H7 (cell line): Measurements from ENCODE around the gene KLF4. TPM values are rescaled to one million over a fixed set of nuclear protein-coding genes. Genes with fewer than 3 reads are reported as not detected.

Experiments used
- DNase-seq: peaks from one replicate; pipeline ENCODE4 v3.0.0; 2012
- H3K27me3 ChIP-seq: 2 replicates; pipeline ENCODE4 v1.6.0; 2011; ENCODE audit warnings: mild to moderate bottlenecking, low read length; ENCODE audit not compliant: control insufficient read depth, insufficient read depth
- H3K36me3 ChIP-seq: replicated peaks from 2 replicates; pipeline ENCODE4 v1.5.1; 2011; ENCODE audit warnings: low read length; ENCODE audit not compliant: control insufficient read depth, insufficient read depth
- H3K4me3 ChIP-seq: 2 replicates; pipeline ENCODE4 v1.5.1; 2011; ENCODE audit warnings: low read depth, mild to moderate bottlenecking, control low read depth, low read length, moderate library complexity; ENCODE audit not compliant: insufficient read depth
- total RNA-seq: library from RNA; depleted of rRNA; stranded (reverse); fragments of >200 nt; shearing (Covaris generic); gene quantifications from 2 replicates; pipeline ENCODE4 v1.2.3, GENCODE V29; 2014

KLF4 gene
- total RNA-seq, 1 experiment from 2014 or later, result 1.8 TPM

GRCh38 chr9:107478805-107479204, 10.8 kb downstream of the KLF4 start:
- no peak overlapping the region for H3K4me3 ChIP-seq
- DNase-seq, result no peak

GRCh38 chr9:107474124-107474523, 15.4 kb downstream of the KLF4 start:
- Histone ChIP-seq H3K36me3 (no peaks in the 10 kb centered on the region), H3K27me3 (no peaks in the 10 kb centered on the region), H3K4me3 (no peak overlapping the region)
- no peak for DNase-seq

More at GRCh38 chr9:107478805-107479204, 10.8 kb downstream of the KLF4 start:
- Histone ChIP-seq H3K27me3 (no peaks in the 10 kb centered on the region), H3K36me3 (no peaks in the 10 kb centered on the region)

DNA sequence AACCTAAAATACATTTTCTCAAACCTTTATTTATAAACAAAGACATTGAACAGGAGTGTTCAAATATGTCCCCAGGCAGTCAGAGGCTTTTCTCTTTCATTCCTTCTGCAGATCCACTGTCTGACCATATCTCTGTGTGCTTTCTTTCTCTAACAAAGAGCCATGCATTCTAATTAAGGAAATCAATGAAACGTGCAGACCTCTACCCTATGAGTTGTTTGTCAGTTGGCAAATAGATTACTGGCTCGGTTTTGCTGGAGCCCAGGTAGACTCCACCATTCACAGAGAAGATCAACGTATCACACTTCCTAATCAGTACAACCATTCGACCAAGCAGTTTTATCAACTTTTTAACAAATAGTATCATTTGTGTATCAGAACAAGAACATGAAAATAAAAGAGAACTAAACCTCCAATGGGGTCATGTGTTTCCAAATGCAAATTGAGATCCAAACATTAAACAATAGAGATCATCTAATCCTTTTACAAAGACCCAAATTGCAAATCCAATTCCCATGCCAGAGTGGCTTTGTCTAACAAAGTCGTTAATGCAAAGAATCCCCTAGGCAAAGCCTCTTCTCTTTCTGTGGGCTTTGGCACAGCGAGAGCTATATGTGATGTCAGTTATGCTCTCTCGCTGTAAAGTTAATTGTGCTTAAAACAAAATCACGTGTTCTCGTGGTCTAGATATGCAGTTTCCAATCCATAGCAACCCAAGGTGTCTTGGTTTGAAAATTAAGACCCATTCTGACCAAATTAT, 16.8 kb downstream of the KLF4 start:
- Histone ChIP-seq H3K36me3 (no peaks in the 10 kb centered on the region), H3K27me3 (no peaks in the 10 kb centered on the region), H3K4me3 (no peak overlapping the region)
- peak; percentile 50 for DNase-seq

DNA sequence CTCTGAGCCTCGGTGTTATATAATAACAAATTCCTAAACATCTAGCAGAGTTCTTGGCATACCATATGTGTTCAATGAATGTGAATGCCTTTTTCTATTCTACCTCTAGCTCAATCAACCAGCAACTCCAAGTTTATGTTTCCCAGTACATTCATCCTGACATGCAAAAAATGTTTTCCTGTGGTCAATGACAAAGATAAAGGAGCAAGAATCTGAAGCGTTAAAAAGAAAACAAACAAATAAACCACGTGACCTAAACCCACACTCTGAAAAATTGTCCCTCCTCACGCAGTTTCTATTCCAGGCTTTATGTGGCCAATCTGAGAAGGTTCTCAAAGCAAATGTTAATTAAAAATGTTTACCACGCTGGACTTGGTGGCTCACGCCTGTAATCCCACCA, 18.0 kb downstream of the KLF4 start:
- H3K27me3 ChIP-seq, result peaks cover under 1% of the 10 kb centered on the region; the same call in 1 of the 2 replicates
- no peaks in the 10 kb centered on the region for H3K36me3 ChIP-seq
- no peak for DNase-seq

DNA sequence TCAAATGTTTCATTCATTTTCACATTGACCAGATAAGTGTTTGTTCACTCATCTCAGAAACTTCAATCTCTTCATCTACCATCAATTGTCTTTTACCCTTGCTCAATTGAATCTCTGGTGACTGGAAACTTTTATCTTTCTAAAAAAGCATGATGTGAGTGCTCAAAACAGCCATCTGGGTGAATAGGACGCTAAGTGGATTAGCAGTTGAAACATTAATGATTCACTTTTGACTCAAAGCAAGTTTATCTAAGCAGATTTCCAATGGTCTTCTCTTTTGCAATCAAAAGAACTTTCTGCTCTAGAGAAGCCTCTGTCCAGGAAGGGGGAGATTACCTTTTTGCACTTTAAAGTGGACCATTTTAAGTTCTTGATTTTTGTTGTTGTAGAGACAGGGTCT, 22.2 kb downstream of the KLF4 start:
- Histone ChIP-seq H3K27me3 (peaks cover 16% of the 10 kb centered on the region), H3K4me3 (no peak overlapping the region), H3K36me3 (no peaks in the 10 kb centered on the region)
- DNase-seq, result no peak

More for the DNA sequence above, 18.0 kb downstream of the KLF4 start:
- H3K4me3 ChIP-seq, result no peak overlapping the region

DNA sequence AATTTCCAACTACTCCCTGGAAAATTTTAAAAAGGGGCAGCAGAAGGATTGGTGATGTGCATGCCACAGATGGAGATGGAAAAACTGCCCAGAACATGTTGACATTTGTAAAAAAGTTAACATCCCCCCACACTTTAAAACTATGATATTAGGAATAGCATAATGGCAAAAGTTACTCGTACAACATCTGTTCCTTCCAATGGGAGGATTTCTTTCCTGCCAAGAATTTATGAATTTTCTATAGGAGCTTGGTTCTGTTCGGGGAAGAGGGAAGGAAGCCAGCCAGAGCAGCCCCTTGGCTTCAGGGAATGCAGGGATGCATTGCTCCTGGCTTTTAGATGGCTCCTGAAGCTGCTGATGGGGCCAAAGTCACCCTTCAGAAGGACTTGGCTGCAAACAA, 22.7 kb downstream of the KLF4 start:
- H3K4me3 ChIP-seq, result no peak overlapping the region
- no peak for DNase-seq
- H3K27me3 ChIP-seq, result peaks cover 16% of the 10 kb centered on the region
- H3K36me3 ChIP-seq, result no peaks in the 10 kb centered on the region

- DNase-seq, result peak; percentile 95
Observed at GRCh38 chr9:107465467-107466451, 23.8 kb downstream of the KLF4 start.

GRCh38 chr9:107464516-107464915, 25.1 kb downstream of the KLF4 start:
- H3K27me3 ChIP-seq, result peaks cover 16% of the 10 kb centered on the region
- no peak for DNase-seq
- H3K4me3 ChIP-seq, result no peak overlapping the region
- no peaks in the 10 kb centered on the region for H3K36me3 ChIP-seq

More at GRCh38 chr9:107465467-107466451, 23.8 kb downstream of the KLF4 start:
- peaks cover 16% of the 10 kb centered on the region for H3K27me3 ChIP-seq
- H3K4me3 ChIP-seq, result peak overlapping the region; percentile 67
- H3K36me3 ChIP-seq, result no peaks in the 10 kb centered on the region

GRCh38 chr9:107462691-107463090, 26.9 kb downstream of the KLF4 start:
- Histone ChIP-seq H3K27me3 (peaks cover 16% of the 10 kb centered on the region), H3K36me3 (no peaks in the 10 kb centered on the region), H3K4me3 (no peak overlapping the region)
- no peak for DNase-seq

DNA sequence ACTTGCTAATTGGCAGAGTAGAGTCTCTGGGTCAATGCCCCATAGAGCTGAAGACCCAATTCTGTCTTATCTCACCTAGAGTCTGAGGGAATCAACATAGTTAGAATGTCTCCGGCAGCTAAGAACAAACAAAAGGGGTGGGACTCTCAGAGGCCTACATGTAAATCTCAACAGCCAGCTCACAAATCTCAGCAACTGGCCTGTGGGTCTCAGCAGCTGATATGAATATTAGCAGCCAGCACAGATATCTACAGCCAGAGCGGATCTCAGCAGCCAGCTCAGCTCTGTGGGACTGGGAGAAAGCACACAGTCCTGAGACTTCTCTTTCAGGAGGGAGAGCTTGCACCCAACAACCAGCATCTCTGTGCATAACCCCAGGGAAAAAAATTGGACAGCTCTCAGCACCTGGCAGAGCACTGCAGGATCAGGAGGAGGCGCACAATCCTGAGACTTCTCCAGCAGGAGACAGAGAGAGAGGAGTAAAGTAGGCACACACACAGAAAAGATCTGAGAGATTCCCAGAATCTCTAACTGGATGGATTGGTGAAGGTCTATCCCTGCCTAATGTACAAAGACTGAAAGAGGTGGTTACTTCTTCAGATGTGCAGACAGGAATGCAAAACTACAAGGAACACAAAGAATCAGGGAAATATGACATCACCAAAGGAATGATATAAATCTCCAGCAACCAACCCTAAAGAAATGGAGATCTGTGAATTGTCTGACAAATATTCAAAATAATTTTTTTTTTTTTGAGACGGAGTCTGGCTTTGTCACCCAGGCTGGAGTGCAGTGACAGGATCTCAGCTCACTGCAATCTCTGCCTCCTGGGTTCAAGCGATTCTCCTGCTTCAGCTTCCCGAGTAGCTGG, 29.2 kb downstream of the KLF4 start:
- DNase-seq, result peak; percentile 34
- no peaks in the 10 kb centered on the region for H3K36me3 ChIP-seq
- H3K4me3 ChIP-seq, result no peak overlapping the region
- peaks cover 5% of the 10 kb centered on the region for H3K27me3 ChIP-seq

GRCh38 chr9:107455425-107456135, 34.0 kb downstream of the KLF4 start:
- Histone ChIP-seq H3K27me3 (no peaks in the 10 kb centered on the region), H3K36me3 (no peaks in the 10 kb centered on the region), H3K4me3 (no peak overlapping the region)
- DNase-seq, result no peak

DNA sequence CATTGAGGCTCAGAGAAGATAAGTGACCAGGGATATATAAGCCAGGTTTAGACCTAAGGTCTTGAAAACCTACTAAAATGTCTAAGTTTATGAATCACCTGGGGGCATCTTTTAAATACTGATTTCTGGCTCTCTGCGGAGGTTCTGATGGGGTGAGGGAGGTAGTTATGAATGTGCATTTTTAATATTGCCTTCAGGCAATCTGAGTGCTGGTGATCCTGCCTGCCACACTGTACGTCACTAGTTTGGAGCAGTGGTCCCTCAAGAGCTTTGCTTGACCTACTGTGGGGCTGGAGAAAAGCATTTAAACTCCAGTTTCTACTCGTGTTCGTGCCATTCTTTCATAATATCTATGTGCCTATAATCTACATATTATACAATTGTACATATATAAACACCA, 36.1 kb downstream of the KLF4 start:
- Histone ChIP-seq H3K4me3 (no peak overlapping the region), H3K36me3 (no peaks in the 10 kb centered on the region), H3K27me3 (no peaks in the 10 kb centered on the region)
- no peak for DNase-seq

DNA sequence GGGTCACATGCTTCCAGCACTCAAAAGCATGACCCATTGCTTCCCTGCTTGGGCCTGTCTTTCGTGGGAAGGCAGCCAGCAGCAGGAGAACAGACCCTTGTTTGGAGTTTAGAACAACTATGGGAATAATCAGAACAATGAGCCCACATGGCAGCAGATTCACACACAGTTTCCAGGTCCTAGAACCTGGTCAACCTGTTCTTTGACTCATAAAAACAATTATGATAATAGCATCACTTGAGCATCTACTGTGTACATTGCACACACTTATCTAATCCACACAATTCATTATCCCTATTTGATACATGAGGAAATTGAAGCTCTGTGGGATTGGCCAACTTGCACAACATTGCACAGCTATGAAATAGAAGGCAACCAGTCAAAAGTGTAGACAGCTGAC, 41.7 kb downstream of the KLF4 start:
- no peak for DNase-seq
- no peaks in the 10 kb centered on the region for H3K27me3 ChIP-seq
- no peak overlapping the region for H3K4me3 ChIP-seq
- H3K36me3 ChIP-seq, result no peaks in the 10 kb centered on the region
